Caco-2 (cell line): Measurements from ENCODE around the gene OR51B2. TPM values are rescaled to one million over a fixed set of nuclear protein-coding genes. Genes with fewer than 3 reads are reported as not detected.
"Not testable (repeated sequence)": the region's sequence is repeated elsewhere in the genome, so short reads cannot be mapped to it uniquely, and the experiment has no call there.

Source experiments
- BruUV-seq: library from RNA; stranded (reverse); fragments of 400-500 nt; replicated peaks from 2 replicates; lab custom pipeline; 2021; lab: Mats Ljungman, UMichigan
- CTCF ChIA-PET: fragments of 300-600 bp; sonication (Branson Sonifier 250); formaldehyde crosslinking; loops from one replicate; lab custom pipeline; 2022; ENCODE audit warnings: antibody characterized with exemption; lab: Charles Lee
- POLR2A ChIA-PET: fragments of 300-600 bp; sonication (Branson Sonifier 250); formaldehyde crosslinking; loops from one replicate; lab custom pipeline; 2022; ENCODE audit warnings: antibody characterized with exemption; lab: Charles Lee
- DNase-seq, 2 experiments: peaks; one replicate each; pipeline versions ENCODE4 v3.0.0 to v3.0.0-alpha.2; 2020 to 2022
- H3K27me3 ChIP-seq: replicated peaks from 2 replicates; pipeline ENCODE4 v1.6.0; 2011; ENCODE audit warnings: low read length; ENCODE audit not compliant: control insufficient read depth, insufficient read depth
- H3K36me3 ChIP-seq: 2 replicates; pipeline ENCODE4 v1.5.1; 2011; ENCODE audit warnings: low read length; ENCODE audit not compliant: control insufficient read depth, insufficient read depth
- H3K4me1 ChIP-seq: fragments of 250-450 bp; sonication (Bioruptor Pico); 2 replicates; pipeline ENCODE4 v1.5.1; 2020; ENCODE audit warnings: mild to moderate bottlenecking
- H3K4me3 ChIP-seq: 2 replicates; pipeline ENCODE4 v1.5.1; 2011; ENCODE audit warnings: low read depth, mild to moderate bottlenecking, control low read depth, low read length
- H3K9me3 ChIP-seq: fragments of 250-450 bp; sonication (Bioruptor Pico); 2 replicates; pipeline ENCODE4 v1.5.1; 2020; ENCODE audit warnings: mild to moderate bottlenecking, moderate library complexity
- H3K27ac Mint-ChIP-seq: one replicate; pipeline ENCODE4 v1.8.0; 2022; ENCODE audit warnings: mixed read lengths; ENCODE audit not compliant: unreplicated experiment
- H3K27me3 Mint-ChIP-seq: one replicate; pipeline ENCODE4 v1.8.0; 2022; ENCODE audit warnings: mixed read lengths; ENCODE audit not compliant: insufficient read depth, unreplicated experiment
- H3K36me3 Mint-ChIP-seq: one replicate; pipeline ENCODE4 v1.8.0; 2022; ENCODE audit warnings: mild to moderate bottlenecking, mixed read lengths; ENCODE audit not compliant: insufficient read depth, unreplicated experiment
- H3K4me1 Mint-ChIP-seq: one replicate; pipeline ENCODE4 v1.8.0; 2022; ENCODE audit warnings: low read depth, mixed read lengths; ENCODE audit not compliant: unreplicated experiment
- H3K4me3 Mint-ChIP-seq: one replicate; pipeline ENCODE4 v1.8.0; 2022; ENCODE audit warnings: mild to moderate bottlenecking, moderate library complexity, mixed read lengths; ENCODE audit not compliant: unreplicated experiment
- H3K9me3 Mint-ChIP-seq: one replicate; pipeline ENCODE4 v1.8.0; 2022; ENCODE audit warnings: mixed read lengths; ENCODE audit not compliant: unreplicated experiment
- intact Hi-C: fragments of 100-400 bp; cut with micrococcal nuclease; formaldehyde crosslinking; loops from one replicate; pipeline ENCODE4 v1.10.0; 2022; ENCODE audit not compliant: unreplicated experiment
- total RNA-seq: library from RNA; stranded (reverse); gene quantifications from 2 replicates; pipeline ENCODE4 v1.2.3, GENCODE V29; 2022
- TF ChIP-seq, protein P1 (sequence below), 2 experiments: fragments of 200-600 bp in 1 of 2; IDR thresholded peaks; 1 replicate in 1 of 2; 2 replicates in 1 of 2; pipeline versions ENCODE4 v1.5.1 to v1.8.0; 2011 to 2022; ENCODE audit warnings: antibody characterized with exemption in 1 of 2, control low read depth in 1 of 2, inconsistent platforms in 1 of 2, low read depth in 1 of 2, low read length in 1 of 2, mild to moderate bottlenecking in 1 of 2, moderate library complexity in 1 of 2; ENCODE audit not compliant: insufficient read depth in 1 of 2, severe bottlenecking in 1 of 2, unreplicated experiment in 1 of 2

OR51B2 gene
- total RNA-seq, 1 experiment from 2014 or later, result not detected

DNA sequence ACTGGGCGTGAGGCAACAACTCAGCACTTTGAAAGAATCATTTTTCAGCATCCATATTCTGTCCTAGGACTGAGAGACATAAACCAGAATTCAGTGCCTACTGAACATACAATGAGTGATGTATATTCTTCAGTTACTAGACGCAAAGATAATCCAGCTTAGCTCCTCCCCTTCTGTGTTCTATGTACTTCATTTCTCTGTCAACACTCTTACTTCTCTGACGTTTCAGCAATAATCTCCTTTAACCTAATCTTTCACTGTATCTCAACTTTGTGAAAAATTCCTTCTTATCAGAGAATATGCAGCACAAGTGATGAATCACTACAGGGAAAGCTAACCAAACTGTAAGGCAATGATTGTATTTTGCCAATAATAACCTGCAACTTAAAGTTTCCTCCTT lies 21.7 kb upstream of the OR51B2 start:
- POLR2A ChIA-PET, result no interaction called here
- no TSS peak for BruUV-seq
- H3K4me3 ChIP-seq, result no peak overlapping the region
- H3K9me3 ChIP-seq, result no peaks in the 10 kb centered on the region
- Mint-ChIP-seq H3K9me3 (no peaks in the 10 kb centered on the region), H3K4me1 (no peaks in the 10 kb centered on the region), H3K4me3 (no peak overlapping the region), H3K36me3 (no peaks in the 10 kb centered on the region), H3K27me3 (peaks cover 3% of the 10 kb centered on the region), H3K27ac (no peak overlapping the region)
- no peaks in the 10 kb centered on the region for H3K4me1 ChIP-seq
- CTCF ChIA-PET, result no interaction called here
- intact Hi-C loops, result no loop called here
- H3K27me3 ChIP-seq, result no peaks in the 10 kb centered on the region
- DNase-seq, result no peak
- H3K36me3 ChIP-seq, result no peaks in the 10 kb centered on the region
- TF ChIP-seq, protein P1, sequence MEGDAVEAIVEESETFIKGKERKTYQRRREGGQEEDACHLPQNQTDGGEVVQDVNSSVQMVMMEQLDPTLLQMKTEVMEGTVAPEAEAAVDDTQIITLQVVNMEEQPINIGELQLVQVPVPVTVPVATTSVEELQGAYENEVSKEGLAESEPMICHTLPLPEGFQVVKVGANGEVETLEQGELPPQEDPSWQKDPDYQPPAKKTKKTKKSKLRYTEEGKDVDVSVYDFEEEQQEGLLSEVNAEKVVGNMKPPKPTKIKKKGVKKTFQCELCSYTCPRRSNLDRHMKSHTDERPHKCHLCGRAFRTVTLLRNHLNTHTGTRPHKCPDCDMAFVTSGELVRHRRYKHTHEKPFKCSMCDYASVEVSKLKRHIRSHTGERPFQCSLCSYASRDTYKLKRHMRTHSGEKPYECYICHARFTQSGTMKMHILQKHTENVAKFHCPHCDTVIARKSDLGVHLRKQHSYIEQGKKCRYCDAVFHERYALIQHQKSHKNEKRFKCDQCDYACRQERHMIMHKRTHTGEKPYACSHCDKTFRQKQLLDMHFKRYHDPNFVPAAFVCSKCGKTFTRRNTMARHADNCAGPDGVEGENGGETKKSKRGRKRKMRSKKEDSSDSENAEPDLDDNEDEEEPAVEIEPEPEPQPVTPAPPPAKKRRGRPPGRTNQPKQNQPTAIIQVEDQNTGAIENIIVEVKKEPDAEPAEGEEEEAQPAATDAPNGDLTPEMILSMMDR (IDR thresholded peaks at IDR 0.05; ENCODE audit: insufficient read depth in 1 of 2, low read depth in 1 of 2, low read length in 1 of 2, severe bottlenecking in 1 of 2, unreplicated experiment in 1 of 2), result no peak

DNA sequence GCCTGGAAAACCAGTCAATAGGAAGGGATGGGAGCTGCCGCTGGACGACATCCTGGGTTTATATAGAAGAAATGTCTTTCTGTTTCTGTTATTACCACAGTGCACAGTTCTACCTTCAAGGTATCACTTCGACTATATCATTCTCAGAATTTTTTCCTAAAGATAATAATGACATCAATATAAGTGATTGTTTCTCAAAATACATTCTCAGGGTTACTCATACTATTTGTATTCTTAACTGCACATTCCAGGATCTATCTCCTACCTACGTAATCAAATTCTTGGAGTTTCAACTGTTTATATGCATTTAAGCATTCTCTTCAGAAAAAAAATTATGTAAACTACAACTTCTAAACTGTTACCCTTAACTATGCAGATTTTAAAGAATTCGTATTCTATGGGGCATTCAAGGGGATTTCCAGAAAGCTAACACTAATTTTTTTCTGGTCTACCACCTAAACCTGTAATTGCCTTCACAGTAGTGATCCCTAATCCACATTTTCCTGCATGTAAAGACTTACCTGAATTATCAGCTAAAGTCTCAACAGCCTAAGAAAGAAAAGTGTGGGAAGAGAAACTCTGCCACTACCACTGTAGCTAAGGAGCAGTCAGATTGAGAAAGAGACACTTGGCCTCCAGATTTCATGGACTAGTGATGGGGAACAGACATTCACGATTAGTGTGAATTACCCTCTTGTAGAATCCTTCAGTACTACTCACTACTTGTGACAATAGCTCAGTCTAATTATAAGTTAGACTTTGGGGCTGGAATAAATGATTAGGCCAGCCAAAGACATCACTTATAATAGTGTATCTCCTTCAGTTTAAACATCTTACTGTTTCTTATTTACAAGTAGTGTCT lies 19.6 kb upstream of the OR51B2 start, which contains the start of gene OR51B5:
TSS of gene OR51B5 (minus strand) at position 51 of the 862 bp plus-strand sequence. CDS start at position 51, 0 bp downstream.
- CTCF ChIA-PET, result no interaction called here
- no TSS peak for BruUV-seq
- Mint-ChIP-seq H3K27me3 (peaks cover 3% of the 10 kb centered on the region), H3K9me3 (no peaks in the 10 kb centered on the region), H3K4me1 (no peaks in the 10 kb centered on the region), H3K4me3 (no peak within 1 kb of the TSS), H3K36me3 (no peaks in the 10 kb centered on the region), H3K27ac (no peak within 1 kb of the TSS)
- DNase-seq, result no peak
- Histone ChIP-seq H3K27me3 (no peaks in the 10 kb centered on the region), H3K4me1 (no peaks in the 10 kb centered on the region), H3K4me3 (no peak within 1 kb of the TSS), H3K9me3 (no peaks in the 10 kb centered on the region), H3K36me3 (no peaks in the 10 kb centered on the region)
- TF ChIP-seq, protein P1 (IDR thresholded peaks at IDR 0.05; ENCODE audit: insufficient read depth in 1 of 2, low read depth in 1 of 2, low read length in 1 of 2, severe bottlenecking in 1 of 2, unreplicated experiment in 1 of 2), result no peak
- POLR2A ChIA-PET, result no interaction called here
- intact Hi-C loops, result no loop called here

DNA sequence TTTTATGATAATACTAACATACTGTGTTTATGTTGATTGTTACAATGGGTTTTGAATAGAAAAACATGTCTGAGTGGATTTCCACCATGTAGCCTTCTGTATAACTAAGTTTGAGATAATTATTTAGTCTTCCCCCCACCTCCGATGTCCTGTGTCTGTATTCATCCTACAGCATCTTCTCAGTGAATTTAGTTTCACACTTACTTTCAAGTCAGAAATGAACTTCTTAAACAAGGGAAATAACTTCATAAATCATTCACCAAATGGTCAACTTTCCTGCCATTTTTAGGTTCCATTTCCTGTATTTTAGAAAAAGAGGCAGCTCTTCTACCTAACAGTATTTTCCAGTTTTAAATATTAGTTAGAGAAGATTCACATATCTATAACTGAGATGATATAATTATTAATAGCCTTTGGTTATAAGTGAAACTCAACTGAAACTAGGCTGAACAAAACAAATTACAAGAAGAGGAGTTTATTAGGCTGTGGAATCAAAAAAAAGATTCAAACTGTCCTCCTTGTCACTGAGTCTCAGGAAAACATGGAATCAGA lies 15.8 kb upstream of the OR51B2 start:
- Mint-ChIP-seq H3K9me3 (no peaks in the 10 kb centered on the region), H3K27me3 (peaks cover 5% of the 10 kb centered on the region), H3K4me3 (no peak overlapping the region), H3K27ac (no peak overlapping the region), H3K36me3 (no peaks in the 10 kb centered on the region), H3K4me1 (no peaks in the 10 kb centered on the region)
- no peaks in the 10 kb centered on the region for H3K4me1 ChIP-seq
- ChIA-PET POLR2A (no interaction called here), CTCF (no interaction called here)
- H3K36me3 ChIP-seq, result no peaks in the 10 kb centered on the region
- no peaks in the 10 kb centered on the region for H3K9me3 ChIP-seq
- H3K4me3 ChIP-seq, result no peak overlapping the region
- no peaks in the 10 kb centered on the region for H3K27me3 ChIP-seq
- DNase-seq, result no peak
- BruUV-seq, result no TSS peak
- intact Hi-C loops, result no loop called here
- TF ChIP-seq, protein P1 (IDR thresholded peaks at IDR 0.05; ENCODE audit: insufficient read depth in 1 of 2, low read depth in 1 of 2, low read length in 1 of 2, severe bottlenecking in 1 of 2, unreplicated experiment in 1 of 2), result no peak

DNA sequence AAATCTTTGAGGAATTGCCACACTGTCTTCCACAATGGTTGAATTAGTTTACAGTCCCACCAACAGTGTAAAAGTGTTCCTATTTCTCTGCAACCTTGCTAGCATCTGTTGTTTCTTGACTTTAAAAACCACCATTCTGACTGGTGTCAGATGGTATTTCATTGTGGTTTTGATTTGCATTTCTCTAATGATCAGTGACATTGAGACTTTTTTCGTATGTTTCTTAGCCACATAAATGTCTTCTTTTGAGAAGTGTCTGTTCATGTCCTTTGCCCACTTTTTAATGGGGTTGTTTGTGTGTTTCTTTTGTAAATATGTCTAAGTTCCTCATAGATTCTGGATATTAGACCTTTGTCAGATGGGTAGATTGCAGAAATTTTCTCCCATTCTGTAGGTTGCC lies 13.2 kb upstream of the OR51B2 start:
- not testable (repeated sequence) for H3K9me3 ChIP-seq

More for the DNA sequence above, 13.2 kb upstream of the OR51B2 start:
- intact Hi-C loops, H3K27ac Mint-ChIP-seq, DNase-seq, H3K27me3 Mint-ChIP-seq, H3K36me3 ChIP-seq, H3K27me3 ChIP-seq, BruUV-seq, H3K4me1 ChIP-seq, H3K4me3 Mint-ChIP-seq, H3K9me3 Mint-ChIP-seq, H3K4me1 Mint-ChIP-seq, CTCF ChIA-PET, H3K36me3 Mint-ChIP-seq, POLR2A ChIA-PET, H3K4me3 ChIP-seq: not testable (repeated sequence)
